HL-60/S4 (cell line): ENCODE results near the gene FHL3.
"Not testable (repeated sequence)": the region's sequence is repeated elsewhere in the genome, so short reads cannot be mapped to it uniquely, and the experiment has no call there.

ENCODE experiments used
- in situ Hi-C: fragments of 300-500 bp; cut with MboI; formaldehyde crosslinking; loops from 2 replicates; pipeline ENCODE4 v1.14.3; 2022; ENCODE audit warnings: low sequenced_read_pairs

Gene FHL3

DNA sequence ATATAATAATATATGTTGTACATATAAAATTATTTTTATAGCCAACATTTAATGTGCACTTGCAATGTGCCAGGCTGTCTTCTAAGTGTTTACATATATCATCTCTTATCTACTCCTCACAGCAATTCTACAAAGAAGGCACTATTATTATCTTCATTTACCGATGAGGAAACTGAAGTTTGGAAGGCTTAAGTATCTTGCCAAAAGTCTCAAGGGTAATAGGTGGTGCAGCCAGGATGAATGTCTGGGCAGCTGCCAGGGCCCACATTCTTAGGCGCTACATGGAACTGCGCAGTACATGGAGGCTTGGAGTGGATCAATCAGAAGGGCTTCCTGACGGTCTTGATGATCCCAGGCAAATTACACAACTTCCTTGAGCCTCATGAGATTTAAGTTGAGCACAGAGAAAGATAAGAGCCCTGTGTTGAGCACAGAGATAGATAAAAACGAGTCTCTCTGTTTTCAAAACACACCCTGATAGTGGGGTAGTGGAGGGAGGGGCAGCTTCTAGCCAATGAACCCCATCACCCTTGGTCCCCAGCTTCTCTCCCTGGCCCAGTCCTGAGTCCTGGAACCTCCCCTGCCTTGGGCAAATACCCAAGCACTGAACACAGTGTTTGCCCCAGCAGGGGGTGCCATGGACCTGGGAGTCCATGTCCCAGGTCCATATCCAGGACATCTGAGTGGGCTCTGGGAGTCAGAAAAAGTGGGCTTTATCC lies 32.1 kb upstream of the FHL3 start:
- in situ Hi-C loops: no loop called here

DNA sequence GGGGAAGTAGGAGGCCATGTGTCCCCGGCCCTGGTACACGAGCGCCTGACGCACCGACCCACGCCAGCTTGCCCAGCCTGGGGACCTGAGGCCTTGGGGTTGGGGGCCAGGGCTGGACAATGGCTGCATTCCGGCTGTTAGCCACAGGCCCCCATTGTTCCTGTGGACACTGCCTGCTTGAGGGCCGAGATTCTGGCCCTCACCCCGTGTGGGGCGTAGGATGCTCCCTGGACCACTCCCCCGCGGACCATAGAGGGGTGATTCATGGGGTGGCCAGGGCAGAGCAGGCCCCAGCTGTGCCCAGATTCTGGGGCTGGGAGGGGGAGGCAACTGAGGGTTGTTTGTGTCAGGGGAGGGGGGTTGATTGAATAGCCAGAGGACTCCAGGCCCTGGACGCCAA lies 29.6 kb upstream of the FHL3 start:
- in situ Hi-C loops: no loop called here

DNA sequence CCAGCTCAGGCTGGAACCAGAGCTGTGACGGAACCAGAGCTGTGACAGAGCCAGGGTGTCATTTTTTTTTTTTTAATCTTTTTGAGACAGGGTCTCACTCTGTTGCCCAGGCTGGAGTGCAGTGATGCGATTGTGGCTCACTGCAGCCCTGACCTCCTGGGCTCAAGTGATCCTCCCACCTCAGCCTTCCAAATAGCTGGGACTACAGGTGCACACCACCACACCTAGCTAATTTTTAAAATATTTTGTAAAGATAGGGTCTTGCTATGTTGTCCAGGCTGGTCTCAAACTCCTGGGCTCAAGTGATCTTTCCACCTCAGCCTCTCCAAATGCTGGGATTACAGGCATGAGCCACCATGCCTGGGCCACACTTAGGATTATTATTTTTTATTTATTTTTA lies 27.7 kb upstream of the FHL3 start:
- in situ Hi-C loops: not testable (repeated sequence)

DNA sequence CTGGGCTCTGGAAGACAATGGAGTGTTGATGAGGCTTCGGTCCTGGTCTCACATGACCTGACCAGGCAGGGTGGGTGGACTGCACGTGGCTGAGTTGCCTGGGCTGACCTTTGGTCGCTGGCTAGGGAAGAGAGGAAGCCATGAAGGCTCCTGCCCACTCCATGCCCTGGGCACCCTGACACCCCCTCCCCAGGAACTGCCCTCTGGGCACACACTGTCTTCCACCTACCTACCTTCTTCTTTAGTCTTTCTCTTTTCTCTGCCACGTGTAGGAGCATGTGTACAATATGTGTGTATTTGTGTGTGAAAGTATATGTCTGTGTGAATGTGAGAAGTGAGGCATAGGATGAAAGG lies 26.2 kb upstream of the FHL3 start:
- in situ Hi-C loops: no loop called here

GRCh38 chr1:38030596-38031512 lies 25.5 kb upstream of the FHL3 start:
- in situ Hi-C loops: no loop called here

DNA sequence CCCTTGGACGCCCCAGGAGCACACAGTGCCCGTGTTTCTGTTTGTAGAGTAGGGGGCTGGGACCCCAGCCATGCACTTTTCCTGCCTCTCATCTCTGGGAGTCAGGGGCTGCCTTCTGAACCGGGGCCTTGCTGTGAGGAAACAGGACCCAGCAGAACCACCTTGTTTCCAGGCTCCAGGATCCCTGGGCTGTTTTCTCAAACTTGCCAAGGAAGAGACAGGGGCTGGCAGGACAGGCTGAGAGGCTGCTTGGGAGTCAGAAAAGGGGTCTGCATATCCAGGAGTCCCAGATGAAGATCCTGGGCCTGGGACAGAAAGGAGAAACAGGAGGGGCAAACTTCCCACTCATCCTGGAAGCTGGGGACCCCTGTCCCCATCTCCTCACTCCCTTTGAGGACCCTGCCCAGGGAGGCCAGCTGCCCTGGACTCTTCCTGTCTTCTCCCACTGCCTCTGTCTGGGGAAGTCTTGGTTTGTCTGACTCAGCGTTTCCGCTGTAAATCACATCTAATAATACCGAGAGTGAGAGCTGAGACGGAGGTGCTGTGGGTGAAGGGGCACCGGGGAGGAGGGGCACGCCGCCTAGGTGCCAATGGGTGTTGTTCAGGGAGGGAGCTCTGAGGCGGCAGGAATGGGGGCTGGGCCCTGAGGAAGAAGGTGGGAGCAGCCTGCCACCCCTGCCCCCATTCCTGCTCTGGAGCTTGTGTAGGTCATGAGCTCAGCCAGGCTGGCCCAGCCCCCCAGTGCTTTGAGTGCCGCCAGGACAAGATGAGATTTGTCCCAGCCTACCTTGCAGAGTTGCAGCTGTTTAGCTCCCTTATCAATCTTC lies 24.6 kb upstream of the FHL3 start:
- in situ Hi-C loops: no loop called here

DNA sequence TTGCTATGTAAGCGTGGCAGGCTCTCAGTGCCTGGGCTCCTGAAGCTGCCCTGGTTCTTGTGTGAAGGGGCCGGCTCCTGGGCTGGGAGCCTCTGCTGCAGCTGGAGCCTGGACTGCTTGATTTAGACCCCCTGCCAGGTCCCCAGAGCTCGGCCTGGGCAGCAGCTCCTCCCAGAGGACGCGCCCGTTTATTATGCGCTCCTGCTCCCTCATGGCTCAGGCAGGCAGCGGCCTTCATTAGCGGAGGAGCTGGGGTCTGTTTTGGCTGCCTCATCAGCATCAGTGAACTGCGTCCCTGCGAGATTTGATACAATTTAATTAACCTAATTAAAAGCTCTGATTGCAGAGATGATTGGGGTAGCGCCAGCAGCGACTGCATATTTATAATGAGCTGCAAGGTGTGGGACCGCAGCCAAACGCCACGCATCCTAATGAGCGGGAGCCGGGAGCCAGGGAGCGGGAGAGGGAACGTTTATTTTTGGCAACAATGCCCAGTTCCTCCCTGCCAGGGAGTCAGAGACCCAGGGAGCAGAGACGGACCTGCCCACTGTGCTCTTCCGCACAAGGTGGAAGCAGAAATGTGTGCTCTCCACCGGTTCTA lies 23.9 kb upstream of the FHL3 start:
- in situ Hi-C loops: no loop called here

DNA sequence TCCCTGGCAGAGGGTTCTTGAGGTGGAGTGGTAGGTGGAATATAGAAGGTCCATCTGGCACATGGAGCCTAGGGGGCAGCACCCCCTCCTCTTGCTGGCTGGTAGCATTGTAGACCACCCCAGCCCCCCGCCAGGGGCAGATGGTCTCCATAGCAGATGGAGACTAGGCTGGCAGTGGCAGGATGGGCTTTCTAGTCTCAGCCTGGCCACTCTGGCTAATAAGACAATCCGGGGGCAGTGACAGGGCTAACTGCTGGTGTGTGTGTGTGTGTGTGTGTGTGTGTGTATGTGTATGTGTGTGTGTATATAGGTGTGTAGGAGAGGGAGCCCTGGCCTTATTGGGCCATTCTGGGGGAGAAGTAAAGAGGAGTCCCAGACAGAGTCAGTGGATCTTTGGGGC lies 23.4 kb upstream of the FHL3 start:
- in situ Hi-C loops: no loop called here

DNA sequence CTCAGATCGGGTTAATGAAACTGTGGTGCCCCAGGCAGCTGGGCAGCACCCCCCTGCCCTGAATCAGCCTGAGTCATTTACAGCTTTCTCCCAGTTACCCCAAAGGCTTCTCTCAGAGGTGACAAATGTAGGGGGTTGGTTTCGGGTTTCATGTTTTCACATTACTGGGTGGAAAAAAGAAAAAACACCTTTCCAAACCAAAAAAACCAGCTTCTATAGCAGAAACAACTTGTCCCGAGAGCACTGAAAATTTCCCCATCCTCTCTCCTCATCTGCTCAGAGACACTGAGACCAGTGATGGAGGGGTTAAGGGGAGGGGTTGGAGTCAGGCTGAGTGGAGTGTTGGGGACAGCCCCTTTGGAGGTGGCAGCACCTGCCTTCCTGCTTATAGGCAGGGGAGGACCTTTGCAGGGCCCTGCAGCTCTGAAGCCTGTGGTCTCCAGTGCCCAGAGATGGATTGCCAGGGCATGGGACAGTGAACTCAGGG lies 22.8 kb upstream of the FHL3 start:
- in situ Hi-C loops: no loop called here

- in situ Hi-C loops: no loop called here
These were observed 22.1 kb upstream of the FHL3 start for GRCh38 chr1:38027201-38028104.

- in situ Hi-C loops: no loop called here
These were observed 21.4 kb upstream of the FHL3 start for GRCh38 chr1:38026592-38027200.

- in situ Hi-C loops: no loop called here
These were observed 20.4 kb upstream of the FHL3 start for GRCh38 chr1:38025664-38026063.

GRCh38 chr1:38025233-38025632 lies 19.9 kb upstream of the FHL3 start:
- in situ Hi-C loops: no loop called here

GRCh38 chr1:38022810-38023209 lies 17.5 kb upstream of the FHL3 start:
- in situ Hi-C loops: loop anchor here (25.0 kb wide), 1 partner anchor 814 kb away; no protein-coding TSS in a partner anchor

GRCh38 chr1:38021969-38022368 lies 16.7 kb upstream of the FHL3 start:
- in situ Hi-C loops: loop anchor here (25.0 kb wide), 1 partner anchor 815 kb away; no protein-coding TSS in a partner anchor

- in situ Hi-C loops: loop anchor here (25.0 kb wide), 1 partner anchor 817 kb away; no protein-coding TSS in a partner anchor
These were observed 15.1 kb upstream of the FHL3 start for GRCh38 chr1:38020396-38020795.

- in situ Hi-C loops: loop anchor here (25.0 kb wide), 1 partner anchor 818 kb away; no protein-coding TSS in a partner anchor
These were observed 13.6 kb upstream of the FHL3 start for GRCh38 chr1:38018864-38019343.

DNA sequence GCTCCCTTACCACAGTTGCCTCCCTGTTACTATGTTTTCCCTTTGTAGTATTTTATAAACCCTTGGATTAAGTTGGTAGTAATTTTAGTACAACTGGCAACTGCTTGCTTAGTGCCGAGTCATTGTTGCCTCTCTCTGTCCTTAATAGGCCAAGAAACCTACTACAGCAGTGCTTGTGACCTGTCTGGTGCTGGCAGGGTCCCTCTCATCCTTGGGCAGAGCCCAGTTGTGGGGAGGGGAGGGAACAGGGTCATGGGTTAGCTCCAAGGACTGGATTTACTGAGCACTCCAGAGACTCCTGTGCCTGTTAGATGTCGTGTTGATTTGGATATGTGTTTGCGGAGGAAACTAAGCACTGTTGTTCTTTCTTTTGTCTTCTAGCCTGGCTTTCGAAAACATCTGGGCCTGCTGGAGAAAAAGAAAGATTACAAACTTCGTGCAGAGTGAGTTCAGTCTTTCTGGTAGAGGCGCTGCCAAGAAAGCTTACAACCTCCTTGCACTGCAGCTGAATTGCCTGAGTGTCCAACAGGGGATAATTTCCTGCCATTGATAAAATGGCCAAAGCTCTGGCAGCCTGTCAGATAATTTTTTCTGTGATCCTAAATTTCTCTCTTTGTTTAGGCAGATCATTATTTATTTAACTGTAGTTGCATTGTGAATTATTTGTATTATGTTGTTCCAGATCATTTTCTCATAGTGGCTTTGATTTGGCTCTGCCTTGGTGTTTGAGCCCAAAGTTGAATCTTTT lies 10.8 kb upstream of the FHL3 start:
- in situ Hi-C loops: loop anchor here (25.0 kb wide), 1 partner anchor 821 kb away; no protein-coding TSS in a partner anchor
